ENCODE data around the gene OPN1MW2.
"Not testable (repeated sequence)": the region's sequence is repeated elsewhere in the genome, so short reads cannot be mapped to it uniquely, and the experiment has no call there.

GRCh38 chrX:154182296-154182695 lies 37.3 kb upstream of the OPN1MW2 start, which contains the start of gene OPN1MW:
- not testable (repeated sequence) for TF ChIP-seq HDGF (IDR thresholded peaks at IDR 0.05; ENCODE audit: borderline replicate concordance); L3MBTL2 (conservative IDR thresholded peaks at IDR 0.05); FOXA1 (IDR thresholded peaks at IDR 0.05); ZNF384 (IDR thresholded peaks at IDR 0.05)
